ENCODE data around the gene SERHL2. TPM values are rescaled to one million over a fixed set of nuclear protein-coding genes. Genes with fewer than 3 reads are reported as not detected.
"Not testable (repeated sequence)": the region's sequence is repeated elsewhere in the genome, so short reads cannot be mapped to it uniquely, and the experiment has no call there.

SERHL2 gene
- total RNA-seq, 4 donors from 2014 or later, result 3.3 to 14.2 (median 10.8) TPM

DNA sequence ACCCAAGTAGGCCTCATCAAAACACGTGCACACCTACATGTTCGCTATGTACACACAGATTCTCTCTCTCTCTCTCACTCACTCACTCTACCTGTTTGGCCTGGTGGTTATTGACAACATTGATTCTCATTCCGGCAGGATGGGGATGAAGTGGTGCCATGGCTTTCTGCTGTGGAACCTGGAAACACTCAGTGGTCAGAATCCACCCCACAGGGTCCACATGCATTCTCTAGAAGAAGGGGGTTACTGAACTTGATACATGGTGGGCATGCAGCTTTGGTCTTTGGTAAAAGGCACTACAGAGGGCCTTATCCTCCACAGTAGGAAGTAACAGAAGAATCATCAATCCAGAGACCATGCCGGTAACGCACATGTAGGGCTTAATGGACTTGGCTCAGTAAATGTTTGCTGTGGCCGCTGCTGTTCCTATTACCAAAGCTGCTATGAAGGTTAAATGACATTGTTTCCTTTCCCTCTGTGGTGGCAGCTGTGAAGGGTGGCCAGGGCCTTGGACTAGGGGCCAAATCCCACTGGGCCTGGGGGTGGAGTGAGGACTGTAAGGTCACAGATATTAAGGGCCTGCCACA lies 48.2 kb downstream of the SERHL2 start:
- H3K27me3 ChIP-seq, result no peaks in the 10 kb centered on the region
- H3K27ac ChIP-seq, result no peak overlapping the region
- H3K4me1 ChIP-seq, result peaks cover 0 to 38% (median 10%) of the 10 kb centered on the region in 4 donors
- no peak overlapping the region for H3K4me3 ChIP-seq
- no peaks in the 10 kb centered on the region for H3K9me3 ChIP-seq
- no peak for TF ChIP-seq EP300 (IDR thresholded peaks at IDR 0.05)
- no peak for TF ChIP-seq CTCF (IDR thresholded peaks at IDR 0.05)
- no peak for TF ChIP-seq POLR2A (IDR thresholded peaks at IDR 0.05)
- WGBS, 2 donors, result 93% methylated on average over 6 of the region's 6 CpGs
- DNase-seq (ENCODE audit: low spot score in 2 of 2), result no peak
- H3K36me3 ChIP-seq, result peaks cover 0 to 69% (median 32%) of the 10 kb centered on the region in 3 donors

GRCh38 chr22:42602470-42602869 lies 48.7 kb downstream of the SERHL2 start:
- WGBS, 2 donors, result 81 to 84% methylated on average over 2 of the region's 2 CpGs
- TF ChIP-seq EP300 (IDR thresholded peaks at IDR 0.05) (no peak), CTCF (IDR thresholded peaks at IDR 0.05) (no peak), POLR2A (IDR thresholded peaks at IDR 0.05) (no peak)
- Histone ChIP-seq H3K27me3 (no peaks in the 10 kb centered on the region), H3K36me3 (peaks cover 0 to 67% (median 32%) of the 10 kb centered on the region in 3 donors), H3K27ac (no peak overlapping the region), H3K4me1 (peaks cover 0 to 34% (median 10%) of the 10 kb centered on the region in 4 donors), H3K9me3 (no peaks in the 10 kb centered on the region), H3K4me3 (no peak overlapping the region)
- no peak for DNase-seq (ENCODE audit: low spot score in 2 of 2)

- WGBS, 2 donors, result 86 to 88% methylated on average over 2 of the region's 2 CpGs
- H3K36me3 ChIP-seq, result peaks cover 0 to 62% (median 31%) of the 10 kb centered on the region in 3 donors
- TF ChIP-seq CTCF (IDR thresholded peaks at IDR 0.05) (no peak), POLR2A (IDR thresholded peaks at IDR 0.05) (no peak), EP300 (IDR thresholded peaks at IDR 0.05) (no peak)
- DNase-seq (ENCODE audit: low spot score in 2 of 2), result no peak
- no peak overlapping the region for H3K27ac ChIP-seq
- no peaks in the 10 kb centered on the region for H3K27me3 ChIP-seq
- no peaks in the 10 kb centered on the region for H3K9me3 ChIP-seq
- H3K4me3 ChIP-seq, result no peak overlapping the region
- H3K4me1 ChIP-seq, result peaks cover 0 to 43% (median 13%) of the 10 kb centered on the region in 4 donors
Observed at GRCh38 chr22:42603427-42603826, 49.7 kb downstream of the SERHL2 start.

DNA sequence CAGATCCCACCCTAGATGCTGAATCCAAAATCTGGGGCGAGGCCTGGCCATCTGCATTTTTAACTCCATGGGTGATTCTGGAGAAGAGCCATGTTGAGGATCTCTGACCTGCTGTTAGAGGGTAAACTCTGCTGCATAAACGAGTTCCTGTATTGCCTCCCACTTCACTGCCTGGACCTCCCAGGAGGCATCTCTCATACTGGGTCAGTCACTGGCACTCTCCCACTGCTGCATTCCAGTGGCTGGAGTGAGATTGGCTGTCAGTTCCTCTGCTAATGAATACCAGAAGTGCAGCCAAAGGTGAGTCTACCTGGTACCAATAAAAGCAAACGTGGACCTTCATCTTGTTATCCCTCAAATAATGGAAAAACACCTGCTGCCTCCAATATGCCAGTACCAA lies 50.6 kb downstream of the SERHL2 start:
- H3K4me3 ChIP-seq, result no peak overlapping the region
- no peaks in the 10 kb centered on the region for H3K27me3 ChIP-seq
- H3K9me3 ChIP-seq, result no peaks in the 10 kb centered on the region
- H3K4me1 ChIP-seq, result peaks cover 0 to 53% (median 22%) of the 10 kb centered on the region in 4 donors
- WGBS, 2 donors, result 51 to 62% methylated on average over 3 of the region's 3 CpGs
- peaks cover 0 to 53% (median 21%) of the 10 kb centered on the region in 3 donors for H3K36me3 ChIP-seq
- no peak for TF ChIP-seq CTCF (IDR thresholded peaks at IDR 0.05)
- no peak for TF ChIP-seq EP300 (IDR thresholded peaks at IDR 0.05)
- TF ChIP-seq POLR2A (IDR thresholded peaks at IDR 0.05), result no peak
- H3K27ac ChIP-seq, result peak overlapping the region in 1 of 4 donors; percentile 17
- DNase-seq (ENCODE audit: low spot score in 2 of 2), result no peak

GRCh38 chr22:42607641-42608040 lies 53.9 kb downstream of the SERHL2 start:
- peaks cover 0 to 82% (median 40%) of the 10 kb centered on the region in 4 donors for H3K4me1 ChIP-seq
- not testable (repeated sequence) for DNase-seq (ENCODE audit: low spot score in 2 of 2)

More at GRCh38 chr22:42607641-42608040, 53.9 kb downstream of the SERHL2 start:
- not testable (repeated sequence) for H3K9me3 ChIP-seq, H3K4me3 ChIP-seq, H3K27me3 ChIP-seq
- Histone ChIP-seq H3K27ac (peak overlapping the region in 2 of 4 donors; percentile 75), H3K36me3 (peaks cover 0 to 20% (median 9%) of the 10 kb centered on the region in 3 donors)
- 84 to 87% methylated on average over 19 to 20 of the region's 31 CpGs for WGBS, 2 donors

Measured in tibial nerve (tissue), 4 donors.